Hepatocyte (in vitro differentiated cells): ENCODE data around the gene EFHD1.

Experiments used
- EZH2 ChIP-seq: fragments of 200-600 bp; sonication (generic); IDR thresholded peaks from 2 replicates; pipeline ENCODE4 v1.6.1; 2016; ENCODE audit warnings: antibody characterized with exemption, mild to moderate bottlenecking, borderline replicate concordance
- EZH2phosphoT487 ChIP-seq: fragments of 200-600 bp; sonication (generic); IDR thresholded peaks from one replicate; pipeline ENCODE4 v1.6.1; 2018; ENCODE audit warnings: antibody characterized with exemption, mild to moderate bottlenecking, low read depth, moderate library complexity; ENCODE audit not compliant: unreplicated experiment, severe bottlenecking
- TF ChIP-seq, protein P1 (sequence below): fragments of 200-600 bp; sonication (generic); IDR thresholded peaks from 2 replicates; pipeline ENCODE4 v1.5.1; 2016; ENCODE audit warnings: antibody characterized with exemption, mild to moderate bottlenecking; ENCODE audit not compliant: poor library complexity

DNA sequence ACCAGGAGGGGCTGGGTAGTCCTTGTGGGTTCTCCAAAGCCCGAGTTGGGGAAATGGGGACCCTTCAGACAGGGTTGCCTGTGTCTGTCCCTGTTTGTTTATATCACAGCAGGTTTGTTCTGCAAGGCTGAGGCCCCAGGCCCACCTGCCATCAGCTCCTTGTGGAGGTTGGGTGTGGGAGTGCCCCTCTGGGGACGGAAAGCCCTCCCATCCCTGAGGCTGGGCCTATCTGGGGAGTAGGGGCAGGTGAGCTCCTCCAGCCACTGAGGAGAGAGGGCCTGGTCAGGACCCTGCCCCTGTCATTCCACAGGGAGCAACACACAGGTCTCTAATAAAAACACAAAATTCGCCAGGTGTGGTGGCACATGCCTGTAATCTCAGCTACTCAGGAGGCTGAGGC lies 23.3 kb upstream of the EFHD1 start:
- TF ChIP-seq, protein P1, sequence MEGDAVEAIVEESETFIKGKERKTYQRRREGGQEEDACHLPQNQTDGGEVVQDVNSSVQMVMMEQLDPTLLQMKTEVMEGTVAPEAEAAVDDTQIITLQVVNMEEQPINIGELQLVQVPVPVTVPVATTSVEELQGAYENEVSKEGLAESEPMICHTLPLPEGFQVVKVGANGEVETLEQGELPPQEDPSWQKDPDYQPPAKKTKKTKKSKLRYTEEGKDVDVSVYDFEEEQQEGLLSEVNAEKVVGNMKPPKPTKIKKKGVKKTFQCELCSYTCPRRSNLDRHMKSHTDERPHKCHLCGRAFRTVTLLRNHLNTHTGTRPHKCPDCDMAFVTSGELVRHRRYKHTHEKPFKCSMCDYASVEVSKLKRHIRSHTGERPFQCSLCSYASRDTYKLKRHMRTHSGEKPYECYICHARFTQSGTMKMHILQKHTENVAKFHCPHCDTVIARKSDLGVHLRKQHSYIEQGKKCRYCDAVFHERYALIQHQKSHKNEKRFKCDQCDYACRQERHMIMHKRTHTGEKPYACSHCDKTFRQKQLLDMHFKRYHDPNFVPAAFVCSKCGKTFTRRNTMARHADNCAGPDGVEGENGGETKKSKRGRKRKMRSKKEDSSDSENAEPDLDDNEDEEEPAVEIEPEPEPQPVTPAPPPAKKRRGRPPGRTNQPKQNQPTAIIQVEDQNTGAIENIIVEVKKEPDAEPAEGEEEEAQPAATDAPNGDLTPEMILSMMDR, result no peak
- TF ChIP-seq EZH2 (no peak), EZH2phosphoT487 (no peak)
